Trophoblast cell (in vitro differentiated cells and primary cell): ENCODE results near the gene AIFM3.

Experiments
- DNase-seq, 2 donors: peaks; one replicate each; pipeline ENCODE4 v3.0.0-alpha.2; 2016
- H2AFZ ChIP-seq: 2 replicates; pipeline ENCODE4 v1.6.1; 2013; ENCODE audit warnings: low read length, moderate library complexity, mild to moderate bottlenecking; ENCODE audit not compliant: insufficient read depth, poor library complexity
- H2AK5ac ChIP-seq: 2 replicates; pipeline ENCODE4 v1.6.1; 2013; ENCODE audit warnings: mild to moderate bottlenecking, low read length
- H2BK120ac ChIP-seq: 2 replicates; pipeline ENCODE4 v1.6.1; 2013; ENCODE audit warnings: low read length, mild to moderate bottlenecking, moderate library complexity; ENCODE audit not compliant: insufficient read depth, poor library complexity
- H2BK12ac ChIP-seq: 2 replicates; pipeline ENCODE4 v1.6.1; 2013; ENCODE audit warnings: mild to moderate bottlenecking, low read length, moderate library complexity
- H2BK5ac ChIP-seq: 2 replicates; pipeline ENCODE4 v1.6.1; 2013; ENCODE audit warnings: low read length, low read depth, moderate library complexity, mild to moderate bottlenecking; ENCODE audit not compliant: poor library complexity
- H3K14ac ChIP-seq: 2 replicates; pipeline ENCODE4 v1.6.1; 2013; ENCODE audit warnings: mild to moderate bottlenecking, low read length
- H3K18ac ChIP-seq: 2 replicates; pipeline ENCODE4 v1.6.1; 2013; ENCODE audit warnings: mild to moderate bottlenecking, low read length
- H3K23ac ChIP-seq: 2 replicates; pipeline ENCODE4 v1.6.1; 2013; ENCODE audit warnings: low read length
- H3K27ac ChIP-seq: 2 replicates; pipeline ENCODE4 v1.5.1; 2013; ENCODE audit warnings: low read depth, mild to moderate bottlenecking, inconsistent platforms, low read length, moderate library complexity
- H3K27me3 ChIP-seq: 2 replicates; pipeline ENCODE4 v1.6.1; 2013; ENCODE audit warnings: inconsistent platforms, mild to moderate bottlenecking, low read length, moderate library complexity; ENCODE audit not compliant: insufficient read depth
- H3K36me3 ChIP-seq, 2 experiments: 1 replicate in 1 of 2; 2 replicates in 1 of 2; pipeline ENCODE4 v1.6.1; 2013; ENCODE audit warnings: low read length in 2 of 2, mild to moderate bottlenecking in 2 of 2, moderate library complexity in 1 of 2; ENCODE audit not compliant: insufficient read depth in 2 of 2, control insufficient read depth in 1 of 2
- H3K4ac ChIP-seq: 2 replicates; pipeline ENCODE4 v1.6.1; 2013; ENCODE audit warnings: low read depth, mild to moderate bottlenecking, low read length, moderate library complexity
- H3K4me1 ChIP-seq, 2 experiments: 1 replicate in 1 of 2; 2 replicates in 1 of 2; pipeline ENCODE4 v1.6.1; 2013; ENCODE audit warnings: low read length in 2 of 2, mild to moderate bottlenecking in 2 of 2, moderate library complexity in 1 of 2; ENCODE audit not compliant: insufficient read depth in 2 of 2, control insufficient read depth in 1 of 2
- H3K4me2 ChIP-seq: 2 replicates; pipeline ENCODE4 v1.6.1; 2013; ENCODE audit warnings: inconsistent platforms, mild to moderate bottlenecking, low read length, moderate library complexity
- H3K4me3 ChIP-seq: 2 replicates; pipeline ENCODE4 v1.5.1; 2013; ENCODE audit warnings: mild to moderate bottlenecking, low read depth, low read length, inconsistent platforms
- H3K79me1 ChIP-seq: one replicate; pipeline ENCODE4 v1.6.1; 2013; ENCODE audit warnings: low read length
- H3K79me2 ChIP-seq: 2 replicates; pipeline ENCODE4 v1.6.1; 2013; ENCODE audit warnings: low read length, mild to moderate bottlenecking; ENCODE audit not compliant: control insufficient read depth, insufficient read depth, poor library complexity
- H3K9ac ChIP-seq: 2 replicates; pipeline ENCODE4 v1.6.1; 2013; ENCODE audit warnings: mild to moderate bottlenecking, low read length
- H3K9me3 ChIP-seq: 2 replicates; pipeline ENCODE4 v1.6.1; 2013; ENCODE audit warnings: low read depth, mild to moderate bottlenecking, control low read depth, inconsistent platforms, low read length; ENCODE audit not compliant: insufficient read depth
- H4K12ac ChIP-seq: 2 replicates; pipeline ENCODE4 v1.6.1; 2013; ENCODE audit warnings: low read depth, mild to moderate bottlenecking, low read length, moderate library complexity
- H4K8ac ChIP-seq: 2 replicates; pipeline ENCODE4 v1.6.1; 2013; ENCODE audit warnings: low read depth, mild to moderate bottlenecking, low read length, moderate library complexity
- H4K91ac ChIP-seq: one replicate; pipeline ENCODE4 v1.6.1; 2013; ENCODE audit warnings: low read depth, mild to moderate bottlenecking, low read length, moderate library complexity
- WGBS: extraction: QIAGEN DNeasy Blood & Tissue Kit; methylation state at CpG from one replicate; pipeline ENCODE4 v1.1.7; 2013; ENCODE audit warnings: missing lambda C conversion rate; ENCODE audit not compliant: insufficient read length, insufficient coverage; ENCODE audit errors: extremely low coverage; 5-methylcytosine and 5-hydroxymethylcytosine counted together

The AIFM3 gene

DNA sequence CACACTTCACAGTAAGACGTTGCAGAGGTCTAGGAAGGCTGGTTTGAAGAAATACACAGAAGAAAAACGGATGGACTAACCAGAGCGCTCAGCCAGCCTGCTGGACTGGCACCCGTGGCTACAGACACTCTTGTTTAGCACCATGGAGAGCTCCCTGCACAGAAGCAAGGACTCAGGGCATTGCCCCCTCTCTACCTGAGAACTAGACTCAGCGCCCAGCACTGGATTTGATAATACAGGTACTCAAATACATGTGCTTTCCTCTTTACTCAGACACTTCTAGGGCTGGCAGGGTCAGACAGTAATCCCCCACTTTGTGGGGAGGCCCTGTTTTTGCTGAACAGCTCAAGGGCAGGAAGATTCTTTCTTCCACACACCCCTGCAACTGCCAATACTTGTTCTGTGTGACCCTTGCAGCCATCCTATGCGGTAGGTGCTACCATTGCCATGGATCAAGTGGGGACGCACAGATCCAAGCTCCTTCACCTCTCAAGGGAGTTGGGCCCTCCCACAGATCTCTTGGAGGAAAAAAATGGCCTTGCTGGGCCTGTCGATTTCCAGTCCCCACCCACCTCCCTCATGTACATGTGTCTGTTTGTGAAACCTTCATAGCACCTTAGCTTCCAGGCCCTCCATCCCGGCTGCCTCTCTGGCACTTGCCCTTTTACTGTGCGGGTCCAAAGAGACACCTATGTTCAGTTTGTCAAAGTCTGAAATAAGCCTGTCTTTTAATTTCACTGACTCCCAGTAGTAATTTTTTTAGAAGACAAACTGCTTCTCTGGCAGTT is 42.8 kb downstream of the AIFM3 start:
- no peak overlapping the region for H3K9ac ChIP-seq
- H3K4me2 ChIP-seq, result no peak overlapping the region
- WGBS, result no CpG with 5 or more reads among the region's 10 CpGs
- no peak overlapping the region for H3K18ac ChIP-seq
- H4K91ac ChIP-seq, result no peak overlapping the region
- H3K27ac ChIP-seq, result no peak overlapping the region
- peaks cover 7 to 10% of the 10 kb centered on the region in 2 experiments for H3K4me1 ChIP-seq
- H3K36me3 ChIP-seq, result no peaks in the 10 kb centered on the region
- no peaks in the 10 kb centered on the region for H3K79me2 ChIP-seq
- peak; percentile 38 to 79 for DNase-seq
- no peaks in the 10 kb centered on the region for H3K9me3 ChIP-seq
- no peak overlapping the region for H3K4ac ChIP-seq
- no peak overlapping the region for H2BK120ac ChIP-seq
- no peaks in the 10 kb centered on the region for H3K27me3 ChIP-seq
- no peak overlapping the region for H2BK5ac ChIP-seq
- H4K8ac ChIP-seq, result no peak overlapping the region
- H3K14ac ChIP-seq, result no peak overlapping the region
- H3K23ac ChIP-seq, result no peak overlapping the region
- H2BK12ac ChIP-seq, result no peak overlapping the region
- peaks cover 3% of the 10 kb centered on the region for H3K79me1 ChIP-seq
- no peak overlapping the region for H3K4me3 ChIP-seq
- no peak overlapping the region for H4K12ac ChIP-seq
- H2AK5ac ChIP-seq, result no peak overlapping the region
- no peak overlapping the region for H2AFZ ChIP-seq

DNA sequence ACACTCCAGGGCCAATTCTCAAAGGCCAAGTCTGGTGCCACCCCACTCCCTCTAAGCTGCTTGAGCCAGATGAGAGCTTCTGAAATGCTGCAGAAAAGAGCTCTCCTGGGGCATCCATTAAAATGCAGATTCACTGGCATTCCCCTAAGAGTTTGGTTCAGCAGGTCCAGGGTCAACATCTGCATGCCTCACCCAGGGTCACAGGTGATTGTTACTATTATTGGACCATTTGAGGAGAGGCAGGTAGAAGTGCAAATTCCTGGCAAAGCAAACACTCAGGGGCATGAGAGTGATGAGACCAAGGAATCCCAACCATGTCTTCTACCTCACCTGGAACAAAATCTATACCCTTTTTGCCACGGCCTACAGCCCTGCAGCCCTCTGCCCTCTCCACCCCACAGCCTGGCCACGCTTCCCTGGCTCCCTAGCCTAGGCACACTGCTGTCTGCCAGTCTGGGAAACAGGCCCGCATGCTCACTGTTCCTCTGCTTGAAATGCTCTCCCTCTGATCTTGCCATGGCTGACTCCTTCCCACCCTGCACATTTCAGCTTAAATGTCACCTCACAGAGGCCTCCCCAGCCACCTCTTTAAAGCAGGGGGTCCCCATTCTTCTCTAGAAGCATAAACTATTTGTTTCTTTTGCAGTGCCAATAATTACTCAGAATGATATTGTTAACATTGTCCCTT is 43.5 kb downstream of the AIFM3 start:
- peaks cover 3% of the 10 kb centered on the region for H3K79me1 ChIP-seq
- H3K27me3 ChIP-seq, result no peaks in the 10 kb centered on the region
- H3K23ac ChIP-seq, result no peak overlapping the region
- H3K14ac ChIP-seq, result no peak overlapping the region
- no peak overlapping the region for H3K18ac ChIP-seq
- H3K27ac ChIP-seq, result no peak overlapping the region
- H3K4me1 ChIP-seq, result peaks cover 14 to 16% of the 10 kb centered on the region in 2 experiments
- H2BK5ac ChIP-seq, result no peak overlapping the region
- H4K91ac ChIP-seq, result no peak overlapping the region
- no CpG with 5 or more reads among the region's 3 CpGs for WGBS
- no peak overlapping the region for H2BK12ac ChIP-seq
- H3K4ac ChIP-seq, result no peak overlapping the region
- H4K12ac ChIP-seq, result no peak overlapping the region
- H3K4me2 ChIP-seq, result no peak overlapping the region
- H3K36me3 ChIP-seq, result no peaks in the 10 kb centered on the region
- H3K9me3 ChIP-seq, result no peaks in the 10 kb centered on the region
- no peak overlapping the region for H2AK5ac ChIP-seq
- no peak for DNase-seq
- H2BK120ac ChIP-seq, result no peak overlapping the region
- H3K79me2 ChIP-seq, result no peaks in the 10 kb centered on the region
- no peak overlapping the region for H4K8ac ChIP-seq
- no peak overlapping the region for H3K4me3 ChIP-seq
- no peak overlapping the region for H2AFZ ChIP-seq
- H3K9ac ChIP-seq, result no peak overlapping the region

DNA sequence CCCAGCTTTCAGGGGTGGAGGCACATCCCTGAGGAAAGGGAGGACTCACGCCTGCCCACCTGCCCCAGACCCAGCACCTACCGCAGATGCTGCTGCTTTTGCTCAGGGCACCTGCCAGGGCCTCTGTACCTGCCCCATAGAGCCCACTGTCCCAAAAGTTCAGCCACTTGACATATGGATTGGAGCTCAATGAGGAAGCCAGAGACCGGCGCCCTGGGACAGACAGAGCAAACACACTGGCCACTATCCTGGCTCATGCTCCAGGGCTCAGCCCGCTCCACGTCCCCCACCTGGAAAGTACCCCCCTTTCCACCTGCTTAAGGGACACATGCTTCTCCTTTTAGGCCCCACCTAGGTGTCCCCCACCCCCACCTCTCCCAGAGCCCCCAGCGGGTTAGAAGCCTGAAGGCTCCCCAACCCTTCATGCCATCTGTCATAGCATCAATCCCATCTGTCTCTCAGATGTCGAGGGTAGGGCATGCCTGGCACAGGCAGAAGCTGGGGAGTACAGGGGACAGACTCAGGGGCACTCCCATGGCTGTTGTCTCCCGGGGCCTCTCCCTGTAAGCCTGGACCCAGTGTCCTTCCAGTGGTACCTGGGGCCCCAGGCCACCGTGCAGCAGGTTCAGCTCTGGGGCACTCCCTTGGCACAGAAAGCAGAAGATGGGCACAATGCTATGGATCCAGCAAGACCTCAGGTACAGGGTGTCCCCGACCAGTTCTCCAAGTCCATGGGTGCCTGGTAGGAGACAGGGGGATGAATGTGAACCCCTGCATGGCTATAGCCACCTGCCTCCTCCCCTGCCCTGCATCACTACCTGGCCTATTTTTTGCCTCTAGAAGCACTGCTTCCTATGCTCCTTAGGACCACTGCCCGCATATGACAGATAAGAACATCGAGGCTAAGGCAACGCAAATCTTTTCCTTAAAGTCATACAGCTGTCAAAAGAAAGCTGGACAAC is 45.7 kb downstream of the AIFM3 start:
- no CpG with 5 or more reads among the region's 14 CpGs for WGBS

DNA sequence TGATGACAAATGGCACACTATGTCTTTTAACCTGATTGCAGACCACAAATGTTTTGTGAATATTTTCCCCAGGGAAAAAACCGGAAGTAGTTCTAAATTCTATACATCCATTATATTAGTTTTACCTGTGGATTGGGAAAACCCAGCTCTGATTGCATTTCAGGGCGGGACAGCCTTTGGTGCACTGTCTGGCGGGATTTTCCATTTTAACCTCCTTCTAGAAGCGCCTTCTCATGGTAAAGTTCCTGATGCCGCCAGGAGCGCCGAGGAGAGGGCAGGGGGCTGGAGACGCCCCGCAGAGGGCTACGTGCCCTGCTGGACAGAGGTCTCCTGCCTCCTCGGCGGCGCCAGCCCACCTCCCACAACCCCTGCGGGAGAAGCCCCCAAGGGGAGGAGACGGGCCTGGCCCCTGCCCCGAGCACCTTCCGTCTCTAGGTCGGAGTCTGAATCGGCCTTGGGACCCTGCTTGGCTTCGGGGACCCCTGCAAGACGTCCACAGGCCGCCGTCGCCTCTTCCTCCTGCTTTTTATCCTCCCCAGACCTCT is 46.7 kb downstream of the AIFM3 start:
- peak in 1 of 2 donors; percentile 26 for DNase-seq
- no peak overlapping the region for H3K9ac ChIP-seq
- H3K4me1 ChIP-seq, result peaks cover 15 to 18% of the 10 kb centered on the region in 2 experiments
- no peak overlapping the region for H3K4ac ChIP-seq
- H3K36me3 ChIP-seq, result no peaks in the 10 kb centered on the region
- peak overlapping the region; percentile 36 for H2BK120ac ChIP-seq
- H3K9me3 ChIP-seq, result no peaks in the 10 kb centered on the region
- H3K27me3 ChIP-seq, result no peaks in the 10 kb centered on the region
- H4K8ac ChIP-seq, result peak overlapping the region; percentile 25
- no CpG with 5 or more reads among the region's 24 CpGs for WGBS
- H2BK12ac ChIP-seq, result peak overlapping the region; percentile 23
- no peak overlapping the region for H3K23ac ChIP-seq
- no peak overlapping the region for H2AK5ac ChIP-seq
- no peak overlapping the region for H4K12ac ChIP-seq
- H3K4me2 ChIP-seq, result peak overlapping the region; percentile 79
- H3K79me2 ChIP-seq, result no peaks in the 10 kb centered on the region
- H3K79me1 ChIP-seq, result peaks cover 3% of the 10 kb centered on the region
- H3K18ac ChIP-seq, result peak overlapping the region; percentile 12
- peak overlapping the region; percentile 42 for H2BK5ac ChIP-seq
- peak overlapping the region; percentile 7 for H2AFZ ChIP-seq
- H3K14ac ChIP-seq, result no peak overlapping the region
- H3K27ac ChIP-seq, result peak overlapping the region; percentile 44
- H4K91ac ChIP-seq, result peak overlapping the region; percentile 49
- peak overlapping the region; percentile 48 for H3K4me3 ChIP-seq

More for the DNA sequence above, 45.7 kb downstream of the AIFM3 start:
- Histone ChIP-seq H3K27me3 (no peaks in the 10 kb centered on the region), H3K4me3 (no peak overlapping the region), H3K23ac (no peak overlapping the region), H3K79me1 (peaks cover 3% of the 10 kb centered on the region), H3K9ac (no peak overlapping the region), H3K36me3 (no peaks in the 10 kb centered on the region), H4K91ac (no peak overlapping the region), H2BK120ac (no peak overlapping the region), H2AK5ac (no peak overlapping the region), H2BK5ac (no peak overlapping the region), H3K4ac (no peak overlapping the region), H2AFZ (no peak overlapping the region), H3K18ac (no peak overlapping the region), H4K12ac (no peak overlapping the region), H3K27ac (no peak overlapping the region), H3K14ac (no peak overlapping the region), H2BK12ac (no peak overlapping the region), H3K79me2 (no peaks in the 10 kb centered on the region), H3K9me3 (no peaks in the 10 kb centered on the region), H4K8ac (no peak overlapping the region), H3K4me2 (no peak overlapping the region), H3K4me1 (peaks cover 15 to 18% of the 10 kb centered on the region in 2 experiments)
- DNase-seq, result no peak
